GM12878 (cell line): Measurements from ENCODE around the gene GP2. TPM values are rescaled to one million over a fixed set of nuclear protein-coding genes. Genes with fewer than 3 reads are reported as not detected.
A peak's percentile ranks its signal among the peaks of the same experiment; 100 is the strongest.

Source experiments
- ATAC-seq: fragments of 200-7000 bp; cut with Tn5 transposase; 3 replicates; pipeline ENCODE4 v1.9.1; 2020; ENCODE audit warnings: mild to moderate bottlenecking, moderate library complexity
- BruUV-seq: library from RNA; stranded (reverse); fragments of 400-500 nt; replicated peaks from 2 replicates; lab custom pipeline; 2021; lab: Mats Ljungman, UMichigan
- CTCF ChIA-PET: fragments of 300-600 bp; sonication (Branson Sonifier 250); formaldehyde crosslinking; extraction: SDS; loops from one replicate; lab custom pipeline; 2021; ENCODE audit warnings: inconsistent platforms; lab: Yijun Ruan, JAX
- POLR2A ChIA-PET: fragments of 350-600 bp; formaldehyde crosslinking; extraction: SDS; loops from one replicate; lab custom pipeline; 2021; ENCODE audit warnings: inconsistent platforms; lab: Charles Lee
- RAD21 ChIA-PET: fragments of 300-600 bp; sonication (Branson Sonifier 250); formaldehyde crosslinking; loops from one replicate; lab custom pipeline; 2023; ENCODE audit warnings: antibody characterized with exemption; ENCODE audit not compliant: unreplicated experiment; lab: Charles Lee
- SMC1A ChIA-PET: fragments of 300-600 bp; sonication (Branson Sonifier 250); formaldehyde crosslinking; loops from one replicate; lab custom pipeline; 2023; ENCODE audit not compliant: unreplicated experiment, uncharacterized antibody; lab: Charles Lee
- DNase-seq: peaks from one replicate; pipeline ENCODE4 v3.0.0-alpha.2; 2011; ENCODE audit warnings: low read depth, low spot score
- FAIRE-seq: peaks from 3 replicates; lab custom pipeline; 2011; peaks lifted over from hg19 to GRCh38; lab: Jason Lieb, UNC
- H2AFZ ChIP-seq: 2 replicates; pipeline ENCODE4 v1.6.0; 2011; ENCODE audit warnings: low read depth, low read length, control low read depth; ENCODE audit not compliant: control insufficient read depth
- H3K27ac ChIP-seq: 2 replicates; pipeline ENCODE4 v1.5.1; 2011; ENCODE audit warnings: control low read depth; ENCODE audit not compliant: control insufficient read depth, insufficient read depth
- H3K27me3 ChIP-seq, 2 experiments: replicated peaks in 1 of 2; 2 replicates each; pipeline versions ENCODE4 v1.6.0 to v1.6.1; 2011; ENCODE audit warnings: low read length in 1 of 2; ENCODE audit not compliant: control insufficient read depth in 2 of 2, insufficient read depth in 2 of 2
- H3K36me3 ChIP-seq, 2 experiments: 2 replicates each; pipeline ENCODE4 v1.5.1; 2011; ENCODE audit warnings: low read length in 1 of 2; ENCODE audit not compliant: control insufficient read depth in 2 of 2, insufficient read depth in 2 of 2
- H3K4me1 ChIP-seq: 2 replicates; pipeline ENCODE4 v1.6.1; 2011; ENCODE audit warnings: mild to moderate bottlenecking, low read length, moderate library complexity, mixed read lengths; ENCODE audit not compliant: control insufficient read depth, insufficient read depth
- H3K4me2 ChIP-seq: 2 replicates; pipeline ENCODE4 v1.6.0; 2011; ENCODE audit warnings: control low read depth; ENCODE audit not compliant: control insufficient read depth, insufficient read depth
- H3K4me3 ChIP-seq: fragments of 200-600 bp; sonication (generic); 2 replicates; pipeline ENCODE4 v1.5.1; 2016
- H3K79me2 ChIP-seq: 2 replicates; pipeline ENCODE4 v1.6.0; 2011; ENCODE audit warnings: low read length; ENCODE audit not compliant: control insufficient read depth, insufficient read depth
- H3K9ac ChIP-seq: 2 replicates; pipeline ENCODE4 v1.8.0; 2011; ENCODE audit warnings: low read length, control low read depth, mixed read lengths; ENCODE audit not compliant: control insufficient read depth, insufficient read depth
- H3K9me3 ChIP-seq: replicated peaks from 3 replicates; pipeline ENCODE4 v1.5.1; 2011; ENCODE audit warnings: mild to moderate bottlenecking, low read length; ENCODE audit not compliant: control insufficient read depth, insufficient read depth
- H4K20me1 ChIP-seq: 2 replicates; pipeline ENCODE4 v1.6.0; 2011; ENCODE audit not compliant: control insufficient read depth, insufficient read depth
- NR2F1 ChIP-seq: fragments of 450-650 bp; conservative IDR thresholded peaks from 2 replicates; pipeline ENCODE4 v1.6.1; 2017; ENCODE audit warnings: mild to moderate bottlenecking
- WGBS: methylation state at CpG from one replicate; pipeline ENCODE4 v1.1.6; 2016; ENCODE audit warnings: low lambda C conversion rate; ENCODE audit not compliant: insufficient replicate concordance, insufficient coverage; ENCODE audit errors: missing lambda C conversion rate; 5-methylcytosine and 5-hydroxymethylcytosine counted together
- in situ Hi-C: fragments of 300-500 bp; cut with MboI; formaldehyde crosslinking; loops from 9 replicates; pipeline ENCODE4 v1.14.3; 2018; ENCODE audit warnings: mixed read lengths
- intact Hi-C: fragments of 100-400 bp; cut with micrococcal nuclease; formaldehyde crosslinking; loops from one replicate; pipeline ENCODE4 v1.14.2; 2022; ENCODE audit not compliant: unreplicated experiment
- polyA plus RNA-seq, 11 experiments: library from polyadenylated mRNA; depleted of rRNA in 4 of 11; unstranded in 6 of 11; stranded (reverse) in 5 of 11; fragments of >200 nt; fragmentation: Nextera tagmentation in 4 of 11; fragmentation: Illumina TruSeq in 1 of 11; extraction: Ambion mirVana in 4 of 11; extraction: Trizol in 1 of 11; gene quantifications; 1 replicate in 1 of 11; 2 replicates in 10 of 11; pipeline versions ENCODE4 v1.2.1 to v1.2.3, GENCODE V29; 2011 to 2016; ENCODE audit warnings: inconsistent platforms in 2 of 11, missing spikeins in 2 of 11, low read depth in 1 of 11
- total RNA-seq, 4 experiments: library from RNA; depleted of rRNA in 3 of 4; stranded (reverse); fragments of >200 nt in 3 of 4; fragmentation: Illumina TruSeq in 1 of 4; extraction: Trizol in 1 of 4; gene quantifications; 2 replicates each; pipeline versions ENCODE4 v1.2.1 to v1.2.3, GENCODE V29; 2013 to 2021
- TF ChIP-seq, protein P1 (sequence below), 3 experiments: IDR thresholded peaks in 2 of 3; conservative IDR thresholded peaks in 1 of 3; 2 replicates each; pipeline ENCODE4 v1.5.1; 2011; ENCODE audit warnings: low read depth in 3 of 3, low read length in 3 of 3, mild to moderate bottlenecking in 3 of 3, control low read depth in 2 of 3, moderate library complexity in 2 of 3, inconsistent platforms in 1 of 3, mixed read lengths in 1 of 3; ENCODE audit not compliant: control insufficient read depth in 2 of 3, insufficient read depth in 1 of 3; ENCODE audit errors: extremely low read depth in 1 of 3

Gene GP2
- total and polyA plus RNA-seq, 10 of the 15 experiments (the other 5 are each of a cell fraction or from before 2014, with no cell fraction given) = 6.9 TPM; not detected in 9

DNA sequence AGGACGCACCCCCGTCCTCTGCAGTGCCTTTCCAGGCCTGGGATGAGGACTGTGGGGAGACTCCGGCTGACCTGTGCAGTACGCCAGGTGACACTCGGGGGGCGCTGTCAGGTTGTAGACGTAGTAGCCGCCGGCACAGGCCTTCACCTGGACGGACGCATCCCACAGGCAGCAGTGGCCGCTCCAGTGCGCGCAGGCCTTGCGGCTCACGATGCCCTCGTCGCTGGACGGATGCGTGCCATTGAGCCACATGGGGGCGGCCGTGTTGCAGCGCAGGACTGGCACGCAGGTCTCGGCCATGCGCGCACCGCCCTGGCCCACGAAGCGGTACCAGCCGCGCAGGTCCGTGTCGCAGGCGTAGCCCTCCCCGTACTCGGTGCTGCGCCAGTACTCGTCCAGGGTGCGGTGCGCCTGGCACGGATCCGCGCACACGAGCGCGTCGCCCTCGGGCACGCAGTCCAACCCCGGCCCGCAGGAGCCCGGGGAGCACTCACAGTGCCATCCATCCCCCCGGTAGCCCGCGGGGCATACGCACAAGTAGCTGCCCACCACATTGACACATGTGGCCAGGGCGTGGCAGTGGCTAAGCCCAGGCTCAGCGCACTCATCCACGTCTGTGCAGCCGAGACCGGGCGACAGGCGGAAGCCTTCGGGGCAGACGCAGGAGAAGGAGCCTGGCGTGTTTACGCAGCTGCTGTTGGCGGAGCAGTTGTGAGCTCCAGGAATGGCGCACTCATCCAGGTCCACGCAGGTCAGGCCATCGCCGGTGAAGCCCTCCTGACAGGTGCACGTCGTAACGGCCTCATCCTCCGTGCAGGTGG, 21.3 kb upstream of the GP2 start:
- ATAC-seq = no peak
- TF ChIP-seq, protein P1, sequence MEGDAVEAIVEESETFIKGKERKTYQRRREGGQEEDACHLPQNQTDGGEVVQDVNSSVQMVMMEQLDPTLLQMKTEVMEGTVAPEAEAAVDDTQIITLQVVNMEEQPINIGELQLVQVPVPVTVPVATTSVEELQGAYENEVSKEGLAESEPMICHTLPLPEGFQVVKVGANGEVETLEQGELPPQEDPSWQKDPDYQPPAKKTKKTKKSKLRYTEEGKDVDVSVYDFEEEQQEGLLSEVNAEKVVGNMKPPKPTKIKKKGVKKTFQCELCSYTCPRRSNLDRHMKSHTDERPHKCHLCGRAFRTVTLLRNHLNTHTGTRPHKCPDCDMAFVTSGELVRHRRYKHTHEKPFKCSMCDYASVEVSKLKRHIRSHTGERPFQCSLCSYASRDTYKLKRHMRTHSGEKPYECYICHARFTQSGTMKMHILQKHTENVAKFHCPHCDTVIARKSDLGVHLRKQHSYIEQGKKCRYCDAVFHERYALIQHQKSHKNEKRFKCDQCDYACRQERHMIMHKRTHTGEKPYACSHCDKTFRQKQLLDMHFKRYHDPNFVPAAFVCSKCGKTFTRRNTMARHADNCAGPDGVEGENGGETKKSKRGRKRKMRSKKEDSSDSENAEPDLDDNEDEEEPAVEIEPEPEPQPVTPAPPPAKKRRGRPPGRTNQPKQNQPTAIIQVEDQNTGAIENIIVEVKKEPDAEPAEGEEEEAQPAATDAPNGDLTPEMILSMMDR (IDR thresholded peaks at IDR 0.05 in 2 of 3, conservative IDR thresholded peaks at IDR 0.05 in 1 of 3; ENCODE audit: control insufficient read depth in 2 of 3, extremely low read depth in 1 of 3, insufficient read depth in 1 of 3, low read depth in 3 of 3, low read length in 3 of 3) = 0 out of 6 replicates have a peak, but pooled peaks of 1 of the 3 experiments have one; percentile 14
- TF ChIP-seq NR2F1 = no peak
- ChIA-PET CTCF (no interaction called here), RAD21 (no interaction called here), POLR2A (no interaction called here), SMC1A (interaction anchor here (1.4 kb wide), 1 partner anchor 10 kb away, joined by 3 read pairs; no protein-coding TSS in a partner anchor)
- Histone ChIP-seq H4K20me1 (no peaks in the 10 kb centered on the region), H3K4me3 (no peak overlapping the region), H3K9me3 (no peaks in the 10 kb centered on the region), H3K27me3 (no peaks in the 10 kb centered on the region; a peak in 1 of 4 replicates), H3K9ac (no peak overlapping the region), H3K4me1 (no peaks in the 10 kb centered on the region), H3K27ac (no peak overlapping the region), H2AFZ (no peak overlapping the region), H3K4me2 (no peak overlapping the region), H3K36me3 (no peaks in the 10 kb centered on the region), H3K79me2 (no peaks in the 10 kb centered on the region)
- intact Hi-C loops = no loop called here
- BruUV-seq = no TSS peak
- no peak for FAIRE-seq
- DNase-seq = no peak
- in situ Hi-C loops = no loop called here
- WGBS = 67% methylated on average over 64 of the region's 77 CpGs
